ENCODE results near the gene GALNS. TPM values are rescaled to one million over a fixed set of nuclear protein-coding genes. Genes with fewer than 3 reads are reported as not detected.

GALNS gene
- total and polyA plus RNA-seq, 2 of the 8 experiments (the other 6 are each of a cell fraction or from before 2014, with no cell fraction given), result 8.9 to 17.8 TPM

GRCh38 chr16:88820385-88821025, 36.2 kb downstream of the GALNS start:
- Histone ChIP-seq H3K9me3 (ENCODE audit: insufficient read depth in 2 of 2, low read depth in 1 of 2, low read length in 1 of 2) (no peaks in the 10 kb centered on the region), H2BK15ac (ENCODE audit: low read length) (no peak overlapping the region), H4K91ac (replicated peaks; ENCODE audit: insufficient read length, low read length) (no peak overlapping the region), H2AFZ (ENCODE audit: low read length) (no peak overlapping the region), H3K4me3 (ENCODE audit: extremely low read depth in 1 of 4, insufficient read depth in 2 of 4, low read depth in 3 of 4, low read length in 4 of 4) (no peak overlapping the region), H3K18ac (ENCODE audit: extremely low read depth, low read length) (no peak overlapping the region), H3K23me2 (ENCODE audit: low read depth, low read length) (no peaks in the 10 kb centered on the region), H3K9ac (replicated peaks in 1 of 4; ENCODE audit: extremely low read depth in 1 of 4, low read depth in 3 of 4, low read length in 3 of 4) (no peak overlapping the region), H3K23ac (ENCODE audit: insufficient read length) (no peak overlapping the region), H2BK5ac (ENCODE audit: low read depth, low read length) (no peak overlapping the region), H3K27me3 (replicated peaks in 1 of 4; ENCODE audit: control insufficient read depth in 3 of 4, extremely low read depth in 1 of 4, insufficient read depth in 3 of 4, low read length in 3 of 4) (no peaks in the 10 kb centered on the region), H2AK5ac (ENCODE audit: low read depth, low read length) (no peak overlapping the region), H4K5ac (ENCODE audit: insufficient read length, low read depth, low read length) (no peak overlapping the region), H3K27ac (ENCODE audit: low read depth, low read length) (no peak overlapping the region), H3K56ac (replicated peaks; ENCODE audit: insufficient read length, low read depth, low read length) (no peak overlapping the region), H3K4me1 (replicated peaks in 1 of 4; ENCODE audit: control insufficient read depth in 3 of 4, insufficient read depth in 4 of 4, low read length in 3 of 4) (no peaks in the 10 kb centered on the region), H3K4ac (replicated peaks; ENCODE audit: insufficient read length, low read depth, low read length) (no peak overlapping the region), H3K79me1 (ENCODE audit: low read depth, low read length) (no peaks in the 10 kb centered on the region), H2BK120ac (replicated peaks; ENCODE audit: low read depth, low read length) (no peak overlapping the region), H3K4me2 (ENCODE audit: insufficient read depth in 1 of 2, low read depth in 2 of 2, low read length in 2 of 2) (no peak overlapping the region), H3K36me3 (ENCODE audit: control insufficient read depth in 2 of 4, insufficient read depth in 4 of 4, low read length in 3 of 4) (no peaks in the 10 kb centered on the region), H4K8ac (ENCODE audit: extremely low read depth, insufficient read depth, low read length) (no peak overlapping the region), H4K20me1 (replicated peaks in 1 of 2; ENCODE audit: control insufficient read depth in 1 of 2, insufficient read depth in 2 of 2, low read length in 2 of 2) (peaks cover 0 to 3% of the 10 kb centered on the region in 2 experiments), H2BK12ac (ENCODE audit: low read depth, low read length) (no peak overlapping the region), H3K14ac (ENCODE audit: insufficient read length) (no peak overlapping the region), H2BK20ac (ENCODE audit: low read length) (no peak overlapping the region), H3K79me2 (ENCODE audit: control insufficient read depth in 1 of 2, insufficient read depth in 2 of 2, low read length in 2 of 2) (no peaks in the 10 kb centered on the region)
- no peak for TF ChIP-seq SIN3A (conservative IDR thresholded peaks at IDR 0.05 in 1 of 2, IDR thresholded peaks at IDR 0.05 in 1 of 2; ENCODE audit: low read depth in 1 of 2, low read length in 2 of 2)
- no peak for TF ChIP-seq KDM4A (IDR thresholded peaks at IDR 0.05; ENCODE audit: low read depth, low read length, severe bottlenecking)
- TF ChIP-seq CHD1 (IDR thresholded peaks at IDR 0.05; ENCODE audit: low read depth, low read length), result no peak
- WGBS, 2 experiments (ENCODE audit: extremely low coverage in 1 of 2, insufficient coverage in 1 of 2, insufficient read length in 1 of 2, insufficient replicate concordance in 2 of 2, low coverage in 1 of 2, low lambda C conversion rate in 2 of 2, missing lambda C conversion rate in 1 of 2), result 90% methylated on average over 16 of the region's 20 CpGs; no CpG with 5 or more reads in 1 of the 2 experiments
- DNase-seq (ENCODE audit: low read depth in 1 of 2, low spot score in 2 of 2) (no peak), FAIRE-seq (no peak)
- CTCF ChIA-PET (ENCODE audit: partially characterized antibody), result interaction anchor here (0.9 to 3.0 kb wide), 9 partner anchors 9 to 347 kb away, joined by 3 to 16 read pairs (median 4); partner anchors contain the start of gene APRT
- POLR2A ChIA-PET (ENCODE audit: partially characterized antibody), result interaction anchor here (1.2 to 9.0 kb wide), 3 partner anchors 11 to 37 kb away, joined by 3 to 77 read pairs (median 4); partner anchors contain the start of gene APRT
